Neural progenitor cell (in vitro differentiated cells): Measurements from ENCODE around the gene ZFTA. TPM values are rescaled to one million over a fixed set of nuclear protein-coding genes. Genes with fewer than 3 reads are reported as not detected.

Source experiments
- DNase-seq: peaks from one replicate; pipeline ENCODE4 v3.0.0-alpha.2; 2016; ENCODE audit warnings: low spot score
- H2AFZ ChIP-seq: fragments of 200-600 bp; sonication (generic); replicated peaks from 2 replicates; pipeline ENCODE4 v1.6.1; 2016; ENCODE audit warnings: antibody characterized with exemption
- H3F3A ChIP-seq: fragments of 200-600 bp; sonication (generic); 2 replicates; pipeline ENCODE4 v1.6.1; 2016; ENCODE audit warnings: antibody characterized with exemption, low read depth
- H3K27ac ChIP-seq: fragments of 200-600 bp; sonication (generic); 2 replicates; pipeline ENCODE4 v1.5.1; 2016; ENCODE audit warnings: mild to moderate bottlenecking
- H3K27me3 ChIP-seq: fragments of 200-600 bp; sonication (generic); 2 replicates; pipeline ENCODE4 v1.6.1; 2016; ENCODE audit warnings: mild to moderate bottlenecking, moderate library complexity
- H3K36me3 ChIP-seq: fragments of 200-600 bp; sonication (generic); 2 replicates; pipeline ENCODE4 v1.5.1; 2016
- H3K4me1 ChIP-seq: fragments of 200-600 bp; sonication (generic); 2 replicates; pipeline ENCODE4 v1.6.1; 2016; ENCODE audit warnings: mixed run types
- H3K4me2 ChIP-seq: fragments of 200-600 bp; sonication (generic); 2 replicates; pipeline ENCODE4 v1.6.1; 2016
- H3K4me3 ChIP-seq: fragments of 200-600 bp; sonication (generic); 2 replicates; pipeline ENCODE4 v1.5.1; 2016
- H3K79me2 ChIP-seq: fragments of 200-600 bp; sonication (generic); 2 replicates; pipeline ENCODE4 v1.6.1; 2016; ENCODE audit warnings: low read depth
- H3K9ac ChIP-seq: fragments of 200-600 bp; sonication (generic); 2 replicates; pipeline ENCODE4 v1.6.1; 2016
- H3K9me3 ChIP-seq: fragments of 200-600 bp; sonication (generic); 2 replicates; pipeline ENCODE4 v1.5.1; 2016; ENCODE audit warnings: low read depth
- H4K20me1 ChIP-seq: fragments of 200-600 bp; sonication (generic); 2 replicates; pipeline ENCODE4 v1.6.1; 2016; ENCODE audit warnings: low read depth
- H3K27ac Mint-ChIP-seq: 3 replicates; pipeline ENCODE4 v1.8.0; 2021; ENCODE audit warnings: mixed read lengths
- H3K27me3 Mint-ChIP-seq: 2 replicates; pipeline ENCODE4 v1.8.0; 2022; ENCODE audit warnings: low read depth, mild to moderate bottlenecking, inconsistent platforms, moderate library complexity, mixed read lengths; ENCODE audit not compliant: insufficient read depth
- H3K36me3 Mint-ChIP-seq: 3 replicates; pipeline ENCODE4 v1.8.0; 2021; ENCODE audit warnings: mixed read lengths
- H3K4me1 Mint-ChIP-seq: 3 replicates; pipeline ENCODE4 v1.8.0; 2021; ENCODE audit warnings: mixed read lengths
- H3K4me3 Mint-ChIP-seq: 3 replicates; pipeline ENCODE4 v1.8.0; 2021; ENCODE audit warnings: mild to moderate bottlenecking, moderate library complexity, mixed read lengths
- H3K9me3 Mint-ChIP-seq: 3 replicates; pipeline ENCODE4 v1.8.0; 2020; ENCODE audit warnings: mixed read lengths
- CTCF ChIP-seq: fragments of 200-600 bp; sonication (generic); IDR thresholded peaks from 2 replicates; pipeline ENCODE4 v1.5.1; 2017; ENCODE audit warnings: antibody characterized with exemption, mild to moderate bottlenecking
- EZH2 ChIP-seq: fragments of 200-600 bp; sonication (generic); IDR thresholded peaks from 2 replicates; pipeline ENCODE4 v1.6.1; 2017; ENCODE audit warnings: antibody characterized with exemption, mild to moderate bottlenecking, moderate library complexity
- EZH2phosphoT487 ChIP-seq: fragments of 200-600 bp; sonication (generic); IDR thresholded peaks from 2 replicates; pipeline ENCODE4 v1.6.1; 2017; ENCODE audit warnings: antibody characterized with exemption
- total RNA-seq: library from RNA; depleted of rRNA; stranded (reverse); fragments of >200 nt; gene quantifications from 2 replicates; pipeline ENCODE4 v1.2.3, GENCODE V29; 2015; ENCODE audit warnings: low replicate concordance

The ZFTA gene
- 22.5 and 42.6 TPM in 2 replicates for total RNA-seq

- peaks cover 65% of the 10 kb centered on the region for H3K79me2 ChIP-seq
- H3K36me3 ChIP-seq = no peaks in the 10 kb centered on the region
- H2AFZ ChIP-seq = peak within 1 kb of the TSS; percentile 7
- peaks cover 22% of the 10 kb centered on the region for H3K27me3 Mint-ChIP-seq
- TF ChIP-seq EZH2 (no peak), CTCF (peak; percentile 70)
- H3K4me1 ChIP-seq = peaks cover 37% of the 10 kb centered on the region
- H3K4me3 Mint-ChIP-seq = peak within 1 kb of the TSS; percentile 98
- peak; percentile 90 for DNase-seq
- H3F3A ChIP-seq = peaks cover 65% of the 10 kb centered on the region
- peak within 1 kb of the TSS; percentile 85 for H3K4me2 ChIP-seq
- H3K9ac ChIP-seq = peak within 1 kb of the TSS; percentile 53
- H3K9me3 Mint-ChIP-seq = no peaks in the 10 kb centered on the region
- peak within 1 kb of the TSS; percentile 91 for H3K27ac ChIP-seq
- H3K36me3 Mint-ChIP-seq = peaks cover 9% of the 10 kb centered on the region
- peaks cover 41% of the 10 kb centered on the region for H3K4me1 Mint-ChIP-seq
- H4K20me1 ChIP-seq = peaks cover 44% of the 10 kb centered on the region
- no peaks in the 10 kb centered on the region for H3K27me3 ChIP-seq
- no peaks in the 10 kb centered on the region for H3K9me3 ChIP-seq
- peak within 1 kb of the TSS; percentile 97 for H3K27ac Mint-ChIP-seq
- peak within 1 kb of the TSS; percentile 94 for H3K4me3 ChIP-seq
Observed at GRCh38 chr11:63768237-63769041, at the start of gene ZFTA. Gene ZFTA (minus strand): TSS chr11:63768775. CDS start chr11:63768622, 153 bp downstream.

GRCh38 chr11:63817758-63818498, 49.4 kb upstream of the ZFTA start:
- H3K9me3 Mint-ChIP-seq = peaks cover 2% of the 10 kb centered on the region
- no peaks in the 10 kb centered on the region for H3K27me3 ChIP-seq
- H3K9me3 ChIP-seq = no peaks in the 10 kb centered on the region
- peaks cover 18% of the 10 kb centered on the region for H3K4me1 Mint-ChIP-seq
- no peak overlapping the region for H3K27ac ChIP-seq
- H2AFZ ChIP-seq = no peak overlapping the region
- peaks cover 45% of the 10 kb centered on the region for H3K36me3 Mint-ChIP-seq
- H3K36me3 ChIP-seq = peaks cover 3% of the 10 kb centered on the region
- peaks cover 10% of the 10 kb centered on the region for H3K4me1 ChIP-seq
- H3K79me2 ChIP-seq = peaks cover 62% of the 10 kb centered on the region
- DNase-seq = no peak
- no peak overlapping the region for H3K9ac ChIP-seq
- no peak overlapping the region for H3K4me2 ChIP-seq
- H3K27ac Mint-ChIP-seq = no peak overlapping the region
- H4K20me1 ChIP-seq = peaks cover 59% of the 10 kb centered on the region
- peaks cover 4% of the 10 kb centered on the region for H3F3A ChIP-seq
- H3K27me3 Mint-ChIP-seq = peaks cover 3% of the 10 kb centered on the region
- H3K4me3 ChIP-seq = no peak overlapping the region
- no peak overlapping the region for H3K4me3 Mint-ChIP-seq
- no peak for TF ChIP-seq EZH2
- no peak for TF ChIP-seq EZH2phosphoT487

GRCh38 chr11:63816732-63817131, 48.2 kb upstream of the ZFTA start:
- Histone ChIP-seq H3K9me3 (no peaks in the 10 kb centered on the region), H3K36me3 (peaks cover 3% of the 10 kb centered on the region), H4K20me1 (peaks cover 64% of the 10 kb centered on the region), H3K27me3 (no peaks in the 10 kb centered on the region), H3K9ac (no peak overlapping the region), H3K4me1 (peaks cover 18% of the 10 kb centered on the region), H2AFZ (no peak overlapping the region), H3K4me3 (no peak overlapping the region), H3K27ac (no peak overlapping the region), H3K79me2 (peaks cover 71% of the 10 kb centered on the region), H3F3A (peaks cover 16% of the 10 kb centered on the region), H3K4me2 (no peak overlapping the region)
- H3K9me3 Mint-ChIP-seq = peaks cover 2% of the 10 kb centered on the region
- peaks cover 38% of the 10 kb centered on the region for H3K36me3 Mint-ChIP-seq
- peaks cover 3% of the 10 kb centered on the region for H3K27me3 Mint-ChIP-seq
- DNase-seq = no peak
- H3K4me1 Mint-ChIP-seq = peaks cover 28% of the 10 kb centered on the region
- no peak overlapping the region for H3K27ac Mint-ChIP-seq
- no peak overlapping the region for H3K4me3 Mint-ChIP-seq
- TF ChIP-seq CTCF (no peak), EZH2 (no peak), EZH2phosphoT487 (no peak)
